HCT116 (cell line): ENCODE measurements around the gene ST3GAL5. TPM values are rescaled to one million over a fixed set of nuclear protein-coding genes. Genes with fewer than 3 reads are reported as not detected.

ENCODE experiments used
- ATAC-seq: fragments of 200-7000 bp; cut with Tn5 transposase; 2 replicates; pipeline ENCODE4 v1.9.1; 2020; ENCODE audit warnings: mild to moderate bottlenecking, moderate library complexity
- BruUV-seq: library from RNA; stranded (reverse); fragments of 400-500 nt; replicated peaks from 2 replicates; lab custom pipeline; 2021; lab: Mats Ljungman, UMichigan
- CTCF ChIA-PET: fragments of 300-600 bp; sonication (Branson Sonifier 250); formaldehyde crosslinking; loops from one replicate; lab custom pipeline; 2021; ENCODE audit warnings: antibody characterized with exemption; lab: Charles Lee
- POLR2A ChIA-PET: fragments of 300-600, 350-600 bp; sonication (Branson Sonifier 250); formaldehyde crosslinking; loops from one replicate; lab custom pipeline; 2021; ENCODE audit warnings: antibody characterized with exemption; lab: Charles Lee
- RAD21 ChIA-PET, 2 experiments: fragments of 300-600 bp; sonication (Branson Sonifier 250); formaldehyde crosslinking; loops; one replicate each; lab custom pipeline; 2023; ENCODE audit warnings: low total read pairs in 2 of 2; ENCODE audit not compliant: uncharacterized antibody in 2 of 2, unreplicated experiment in 2 of 2, low non-redundant PET in 1 of 2; lab: Charles Lee
- DNase-seq: peaks from one replicate; pipeline ENCODE4 v3.0.0-alpha.2; 2010; ENCODE audit warnings: low read depth, low spot score
- H2AFZ ChIP-seq: fragments of 200-600 bp; shearing (Covaris generic), sonication (generic); 2 replicates; pipeline ENCODE4 v1.6.1; 2017; ENCODE audit warnings: low read depth, mixed run types, mixed read lengths, antibody characterized with exemption, low read length; ENCODE audit not compliant: poor library complexity, severe bottlenecking
- H3K27ac ChIP-seq: 2 replicates; pipeline ENCODE4 v1.5.1; 2012; ENCODE audit warnings: low read depth, low read length
- H3K27me3 ChIP-seq: fragments of 200-600 bp; sonication (generic); 2 replicates; pipeline ENCODE4 v1.6.1; 2016; ENCODE audit warnings: mixed run types, low read length, mixed read lengths; ENCODE audit not compliant: insufficient read depth
- H3K36me3 ChIP-seq, 2 experiments: fragments of 200-500 bp in 1 of 2; fragments of 200-600 bp in 1 of 2; sonication (Bioruptor generic) in 1 of 2; sonication (generic) in 1 of 2; 2 replicates each; pipeline versions ENCODE4 v1.5.1 to v1.6.1; 2014 to 2016; ENCODE audit warnings: low read length in 2 of 2, inconsistent platforms in 1 of 2, mixed read lengths in 1 of 2, mixed run types in 1 of 2; ENCODE audit not compliant: insufficient read depth in 2 of 2, control insufficient read depth in 1 of 2
- H3K4me1 ChIP-seq, 2 experiments: fragments of 200-600 bp in 1 of 2; sonication (generic) in 1 of 2; 2 replicates each; pipeline versions ENCODE4 v1.5.1 to v1.6.1; 2012 to 2017; ENCODE audit warnings: low read length in 2 of 2, inconsistent platforms in 1 of 2, mild to moderate bottlenecking in 1 of 2, mixed read lengths in 1 of 2, mixed run types in 1 of 2, moderate library complexity in 1 of 2; ENCODE audit not compliant: insufficient read depth in 2 of 2, control insufficient read depth in 1 of 2
- H3K4me2 ChIP-seq: fragments of 200-600 bp; sonication (generic); 2 replicates; pipeline ENCODE4 v1.6.1; 2017; ENCODE audit warnings: mixed run types, low read length, mixed read lengths
- H3K4me3 ChIP-seq, 2 experiments: fragments of 200-600 bp in 1 of 2; sonication (generic) in 1 of 2; replicated peaks in 1 of 2; 2 replicates each; pipeline ENCODE4 v1.5.1; 2011 to 2016; ENCODE audit warnings: low read length in 2 of 2, control low read depth in 1 of 2, low read depth in 1 of 2, mild to moderate bottlenecking in 1 of 2, mixed read lengths in 1 of 2, mixed run types in 1 of 2
- H3K79me2 ChIP-seq: fragments of 200-600 bp; sonication (generic); 2 replicates; pipeline ENCODE4 v1.6.1; 2017; ENCODE audit warnings: mild to moderate bottlenecking, mixed run types, low read length, moderate library complexity, mixed read lengths; ENCODE audit not compliant: insufficient read depth
- H3K9ac ChIP-seq: fragments of 200-600 bp; sonication (generic); 2 replicates; pipeline ENCODE4 v1.6.1; 2016; ENCODE audit warnings: low read length, mixed read lengths
- H3K9me2 ChIP-seq: fragments of 200-600 bp; sonication (generic), shearing (Covaris generic); 2 replicates; pipeline ENCODE4 v1.6.1; 2017; ENCODE audit warnings: mixed run types, mild to moderate bottlenecking, moderate library complexity; ENCODE audit not compliant: insufficient read depth
- H3K9me3 ChIP-seq, 2 experiments: fragments of 200-500 bp in 1 of 2; fragments of 200-600 bp in 1 of 2; sonication (Bioruptor generic) in 1 of 2; sonication (generic) in 1 of 2; 2 replicates each; pipeline ENCODE4 v1.6.1; 2014 to 2017; ENCODE audit warnings: low read length in 2 of 2, mixed read lengths in 2 of 2, inconsistent platforms in 1 of 2, low read depth in 1 of 2, mild to moderate bottlenecking in 1 of 2, mixed run types in 1 of 2, moderate library complexity in 1 of 2; ENCODE audit not compliant: control insufficient read depth in 1 of 2, insufficient read depth in 1 of 2
- H4K20me1 ChIP-seq: fragments of 200-600 bp; sonication (generic), shearing (Covaris generic); 2 replicates; pipeline ENCODE4 v1.6.1; 2017; ENCODE audit warnings: mixed run types, mild to moderate bottlenecking, moderate library complexity; ENCODE audit not compliant: insufficient read depth
- CBX3 ChIP-seq: IDR thresholded peaks from 2 replicates; pipeline ENCODE4 v1.6.1; 2012; ENCODE audit warnings: low read depth
- EGR1 ChIP-seq: IDR thresholded peaks from 2 replicates; pipeline ENCODE4 v1.6.1; 2012; ENCODE audit warnings: low read depth
- ELF1 ChIP-seq: IDR thresholded peaks from 2 replicates; pipeline ENCODE4 v1.6.1; 2012; ENCODE audit warnings: low read depth, borderline replicate concordance
- EZH2phosphoT487 ChIP-seq: fragments of 200-600 bp; IDR thresholded peaks from 2 replicates; pipeline ENCODE4 v1.6.1; 2018; ENCODE audit warnings: antibody characterized with exemption, borderline replicate concordance
- FOSL1 ChIP-seq: IDR thresholded peaks from 2 replicates; pipeline ENCODE4 v1.6.1; 2012; ENCODE audit warnings: low read depth
- JUND ChIP-seq: IDR thresholded peaks from 2 replicates; pipeline ENCODE4 v1.6.1; 2012
- POLR2A ChIP-seq: IDR thresholded peaks from 2 replicates; pipeline ENCODE4 v1.7.0; 2011; ENCODE audit warnings: borderline replicate concordance; ENCODE audit not compliant: insufficient read depth, insufficient read length; ENCODE audit errors: extremely low read depth
- RAD21 ChIP-seq: IDR thresholded peaks from 2 replicates; pipeline ENCODE4 v1.6.1; 2012; ENCODE audit warnings: low read depth, mild to moderate bottlenecking
- SP1 ChIP-seq: IDR thresholded peaks from 2 replicates; pipeline ENCODE4 v1.6.1; 2012; ENCODE audit warnings: low read depth
- SRF ChIP-seq: IDR thresholded peaks from 2 replicates; pipeline ENCODE4 v1.6.1; 2012; ENCODE audit warnings: low read depth
- TCF7L2 ChIP-seq: IDR thresholded peaks from 2 replicates; pipeline ENCODE4 v1.7.0; 2011; ENCODE audit warnings: borderline replicate concordance, inconsistent platforms; ENCODE audit not compliant: insufficient read depth, insufficient read length; ENCODE audit errors: extremely low read depth
- intact Hi-C: fragments of 100-400 bp; cut with micrococcal nuclease; formaldehyde crosslinking; loops from 2 replicates; pipeline ENCODE4 v1.10.0; 2022
- total RNA-seq: library from RNA; stranded (reverse); gene quantifications from one replicate; pipeline ENCODE4 v1.2.1, GENCODE V29; 2021; ENCODE audit not compliant: unreplicated experiment
- TF ChIP-seq, protein P1 (sequence below), 3 experiments: fragments of 200-600 bp in 1 of 3; sonication (generic) in 1 of 3; IDR thresholded peaks in 2 of 3; conservative IDR thresholded peaks in 1 of 3; 2 replicates each; pipeline ENCODE4 v1.5.1; 2012 to 2017; ENCODE audit warnings: low read depth in 2 of 3, low read length in 2 of 3, antibody characterized with exemption in 1 of 3, borderline replicate concordance in 1 of 3, control low read depth in 1 of 3, mild to moderate bottlenecking in 1 of 3, mixed read lengths in 1 of 3, mixed run types in 1 of 3, moderate library complexity in 1 of 3; ENCODE audit not compliant: insufficient read depth in 1 of 3
- TF ChIP-seq, protein P2 (sequence below): IDR thresholded peaks from 2 replicates; pipeline ENCODE4 v1.6.1; 2012
- TF ChIP-seq, protein P3 (sequence below): IDR thresholded peaks from 2 replicates; pipeline ENCODE4 v1.6.1; 2011; ENCODE audit warnings: mild to moderate bottlenecking, low read length, moderate library complexity; ENCODE audit not compliant: insufficient replicate concordance; ENCODE audit errors: extremely low read depth

ST3GAL5 gene
- total RNA-seq, 1 experiment from 2014 or later, result 14.8 TPM

DNA sequence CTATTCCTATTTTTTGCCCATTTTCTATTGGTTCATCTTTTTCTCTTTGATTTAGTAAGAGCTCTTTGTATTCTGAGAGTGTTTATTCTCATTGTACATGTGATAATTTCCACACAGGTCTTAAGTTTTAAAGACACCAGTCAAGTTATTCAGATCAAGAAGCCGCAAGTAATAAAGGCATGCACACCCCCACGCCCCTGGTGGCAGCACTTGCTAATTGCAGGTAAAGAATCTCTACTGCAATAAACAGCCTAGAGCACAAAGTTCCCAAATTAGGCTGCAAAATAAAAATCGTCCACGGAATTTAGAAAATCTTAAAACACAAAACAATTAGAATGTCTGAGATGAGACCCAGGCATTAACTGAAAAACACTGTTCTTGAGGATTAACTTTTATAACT, 45.2 kb downstream of the ST3GAL5 start:
- Histone ChIP-seq H3K9me3 (no peaks in the 10 kb centered on the region), H3K4me1 (no peaks in the 10 kb centered on the region), H3K4me3 (no peak overlapping the region), H3K9ac (no peak overlapping the region), H2AFZ (no peak overlapping the region), H3K36me3 (no peaks in the 10 kb centered on the region), H4K20me1 (no peaks in the 10 kb centered on the region; the same call in 1 of the 2 replicates), H3K9me2 (no peaks in the 10 kb centered on the region), H3K4me2 (no peak overlapping the region), H3K79me2 (no peaks in the 10 kb centered on the region), H3K27ac (no peak overlapping the region), H3K27me3 (no peaks in the 10 kb centered on the region)
- DNase-seq, result no peak
- peak; percentile 44; the same call in 1 of the 2 replicates for ATAC-seq
- ChIA-PET RAD21 (no interaction called here), POLR2A (no interaction called here), CTCF (no interaction called here)
- intact Hi-C loops, result no loop called here
- TF ChIP-seq ELF1 (no peak), RAD21 (peak; percentile 11; the same call in 1 of the 2 replicates), SRF (0 out of 2 replicates have a peak, but pooled peaks have one; percentile 22), CBX3 (peak; percentile 39; the same call in 1 of the 2 replicates), EZH2phosphoT487 (no peak)
- TF ChIP-seq, protein P1, sequence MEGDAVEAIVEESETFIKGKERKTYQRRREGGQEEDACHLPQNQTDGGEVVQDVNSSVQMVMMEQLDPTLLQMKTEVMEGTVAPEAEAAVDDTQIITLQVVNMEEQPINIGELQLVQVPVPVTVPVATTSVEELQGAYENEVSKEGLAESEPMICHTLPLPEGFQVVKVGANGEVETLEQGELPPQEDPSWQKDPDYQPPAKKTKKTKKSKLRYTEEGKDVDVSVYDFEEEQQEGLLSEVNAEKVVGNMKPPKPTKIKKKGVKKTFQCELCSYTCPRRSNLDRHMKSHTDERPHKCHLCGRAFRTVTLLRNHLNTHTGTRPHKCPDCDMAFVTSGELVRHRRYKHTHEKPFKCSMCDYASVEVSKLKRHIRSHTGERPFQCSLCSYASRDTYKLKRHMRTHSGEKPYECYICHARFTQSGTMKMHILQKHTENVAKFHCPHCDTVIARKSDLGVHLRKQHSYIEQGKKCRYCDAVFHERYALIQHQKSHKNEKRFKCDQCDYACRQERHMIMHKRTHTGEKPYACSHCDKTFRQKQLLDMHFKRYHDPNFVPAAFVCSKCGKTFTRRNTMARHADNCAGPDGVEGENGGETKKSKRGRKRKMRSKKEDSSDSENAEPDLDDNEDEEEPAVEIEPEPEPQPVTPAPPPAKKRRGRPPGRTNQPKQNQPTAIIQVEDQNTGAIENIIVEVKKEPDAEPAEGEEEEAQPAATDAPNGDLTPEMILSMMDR (IDR thresholded peaks at IDR 0.05 in 2 of 3, conservative IDR thresholded peaks at IDR 0.05 in 1 of 3; ENCODE audit: borderline replicate concordance in 1 of 3, insufficient read depth in 1 of 3, low read depth in 2 of 3, low read length in 2 of 3), result peak; percentile 26 to 88 (median 72); a peak in 5 of 6 replicates
- no TSS peak for BruUV-seq

DNA sequence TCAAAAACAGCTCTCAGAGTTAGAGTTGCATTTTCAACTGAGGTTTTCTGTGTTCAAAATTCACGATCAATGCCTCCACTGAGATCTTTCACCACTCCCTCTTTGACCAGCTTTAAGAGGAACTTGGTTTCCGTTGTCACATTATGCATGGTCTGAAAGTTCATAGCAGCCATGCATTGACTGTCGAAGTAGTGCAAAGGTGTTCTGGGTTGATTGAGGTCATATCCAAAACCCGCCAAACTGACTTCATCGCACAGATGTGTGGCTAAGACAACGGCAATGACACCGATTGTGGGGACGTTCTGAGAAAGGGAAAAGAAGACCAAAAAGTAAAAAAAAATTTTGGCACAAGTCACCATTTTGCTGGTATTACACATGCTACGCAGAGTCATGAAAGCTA, 48.7 kb downstream of the ST3GAL5 start:
- Histone ChIP-seq H3K9ac (no peak overlapping the region), H3K4me2 (no peak overlapping the region), H3K79me2 (no peaks in the 10 kb centered on the region), H3K4me3 (no peak overlapping the region), H3K9me2 (no peaks in the 10 kb centered on the region), H3K4me1 (no peaks in the 10 kb centered on the region), H4K20me1 (no peaks in the 10 kb centered on the region; the same call in 1 of the 2 replicates), H2AFZ (no peak overlapping the region), H3K27ac (no peak overlapping the region), H3K27me3 (no peaks in the 10 kb centered on the region), H3K9me3 (no peaks in the 10 kb centered on the region), H3K36me3 (no peaks in the 10 kb centered on the region)
- CTCF ChIA-PET, result no interaction called here
- no TSS peak for BruUV-seq
- RAD21 ChIA-PET, result no interaction called here
- no peak for DNase-seq
- intact Hi-C loops, result no loop called here
- ATAC-seq, result no peak
- POLR2A ChIA-PET, result no interaction called here
- TF ChIP-seq, protein P2, sequence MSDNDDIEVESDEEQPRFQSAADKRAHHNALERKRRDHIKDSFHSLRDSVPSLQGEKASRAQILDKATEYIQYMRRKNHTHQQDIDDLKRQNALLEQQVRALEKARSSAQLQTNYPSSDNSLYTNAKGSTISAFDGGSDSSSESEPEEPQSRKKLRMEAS, result no peak
- TF ChIP-seq RAD21 (no peak), SRF (no peak), FOSL1 (no peak), EGR1 (no peak), SP1 (no peak), POLR2A (no peak), JUND (no peak), TCF7L2 (no peak)
- TF ChIP-seq, protein P3, sequence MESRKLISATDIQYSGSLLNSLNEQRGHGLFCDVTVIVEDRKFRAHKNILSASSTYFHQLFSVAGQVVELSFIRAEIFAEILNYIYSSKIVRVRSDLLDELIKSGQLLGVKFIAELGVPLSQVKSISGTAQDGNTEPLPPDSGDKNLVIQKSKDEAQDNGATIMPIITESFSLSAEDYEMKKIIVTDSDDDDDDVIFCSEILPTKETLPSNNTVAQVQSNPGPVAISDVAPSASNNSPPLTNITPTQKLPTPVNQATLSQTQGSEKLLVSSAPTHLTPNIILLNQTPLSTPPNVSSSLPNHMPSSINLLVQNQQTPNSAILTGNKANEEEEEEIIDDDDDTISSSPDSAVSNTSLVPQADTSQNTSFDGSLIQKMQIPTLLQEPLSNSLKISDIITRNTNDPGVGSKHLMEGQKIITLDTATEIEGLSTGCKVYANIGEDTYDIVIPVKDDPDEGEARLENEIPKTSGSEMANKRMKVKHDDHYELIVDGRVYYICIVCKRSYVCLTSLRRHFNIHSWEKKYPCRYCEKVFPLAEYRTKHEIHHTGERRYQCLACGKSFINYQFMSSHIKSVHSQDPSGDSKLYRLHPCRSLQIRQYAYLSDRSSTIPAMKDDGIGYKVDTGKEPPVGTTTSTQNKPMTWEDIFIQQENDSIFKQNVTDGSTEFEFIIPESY, result no peak
- TF ChIP-seq, protein P1 (IDR thresholded peaks at IDR 0.05 in 2 of 3, conservative IDR thresholded peaks at IDR 0.05 in 1 of 3; ENCODE audit: borderline replicate concordance in 1 of 3, insufficient read depth in 1 of 3, low read depth in 2 of 3, low read length in 2 of 3), result no peak
